ENCODE data around the gene ENTPD2. TPM values are rescaled to one million over a fixed set of nuclear protein-coding genes. Genes with fewer than 3 reads are reported as not detected.

The ENTPD2 gene
- total and polyA plus RNA-seq, 4 donors: 0.09 to 0.40 (median 0.21) TPM

DNA sequence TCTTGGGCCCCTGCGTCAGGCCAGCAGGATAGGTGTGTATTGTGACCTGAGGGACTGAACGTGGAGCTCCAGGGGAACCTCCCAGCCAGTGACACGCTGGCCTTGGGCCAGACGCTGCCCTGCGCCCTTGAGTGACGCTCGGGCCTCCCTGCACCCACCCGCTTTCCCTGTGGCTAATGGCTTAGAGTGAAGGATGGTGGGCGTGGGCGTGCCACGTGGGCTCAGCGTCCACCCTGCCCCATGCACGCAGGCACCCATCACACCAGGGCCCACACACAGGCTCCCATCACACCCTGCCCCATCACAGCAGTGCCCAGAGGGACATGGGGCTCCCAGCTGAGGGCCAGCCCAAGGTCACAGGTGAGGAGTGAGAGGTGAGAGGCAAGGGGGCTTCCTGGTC lies 16.8 kb downstream of the ENTPD2 start:
- TF ChIP-seq FOXA2 (IDR thresholded peaks at IDR 0.05): no peak
- TF ChIP-seq RAD21 (IDR thresholded peaks at IDR 0.05): no peak
- no peak for TF ChIP-seq RXRA (IDR thresholded peaks at IDR 0.05)
- TF ChIP-seq NR2F2 (IDR thresholded peaks at IDR 0.05): no peak
- no peak for TF ChIP-seq EGR1 (IDR thresholded peaks at IDR 0.05; ENCODE audit: low read depth in 2 of 2)
- TF ChIP-seq, protein P1, sequence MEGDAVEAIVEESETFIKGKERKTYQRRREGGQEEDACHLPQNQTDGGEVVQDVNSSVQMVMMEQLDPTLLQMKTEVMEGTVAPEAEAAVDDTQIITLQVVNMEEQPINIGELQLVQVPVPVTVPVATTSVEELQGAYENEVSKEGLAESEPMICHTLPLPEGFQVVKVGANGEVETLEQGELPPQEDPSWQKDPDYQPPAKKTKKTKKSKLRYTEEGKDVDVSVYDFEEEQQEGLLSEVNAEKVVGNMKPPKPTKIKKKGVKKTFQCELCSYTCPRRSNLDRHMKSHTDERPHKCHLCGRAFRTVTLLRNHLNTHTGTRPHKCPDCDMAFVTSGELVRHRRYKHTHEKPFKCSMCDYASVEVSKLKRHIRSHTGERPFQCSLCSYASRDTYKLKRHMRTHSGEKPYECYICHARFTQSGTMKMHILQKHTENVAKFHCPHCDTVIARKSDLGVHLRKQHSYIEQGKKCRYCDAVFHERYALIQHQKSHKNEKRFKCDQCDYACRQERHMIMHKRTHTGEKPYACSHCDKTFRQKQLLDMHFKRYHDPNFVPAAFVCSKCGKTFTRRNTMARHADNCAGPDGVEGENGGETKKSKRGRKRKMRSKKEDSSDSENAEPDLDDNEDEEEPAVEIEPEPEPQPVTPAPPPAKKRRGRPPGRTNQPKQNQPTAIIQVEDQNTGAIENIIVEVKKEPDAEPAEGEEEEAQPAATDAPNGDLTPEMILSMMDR (IDR thresholded peaks at IDR 0.05; ENCODE audit: low read depth, low read length, missing input control): no peak
- TF ChIP-seq, protein P2, sequence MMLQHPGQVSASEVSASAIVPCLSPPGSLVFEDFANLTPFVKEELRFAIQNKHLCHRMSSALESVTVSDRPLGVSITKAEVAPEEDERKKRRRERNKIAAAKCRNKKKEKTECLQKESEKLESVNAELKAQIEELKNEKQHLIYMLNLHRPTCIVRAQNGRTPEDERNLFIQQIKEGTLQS (IDR thresholded peaks at IDR 0.05): no peak
- TF ChIP-seq, protein P3, sequence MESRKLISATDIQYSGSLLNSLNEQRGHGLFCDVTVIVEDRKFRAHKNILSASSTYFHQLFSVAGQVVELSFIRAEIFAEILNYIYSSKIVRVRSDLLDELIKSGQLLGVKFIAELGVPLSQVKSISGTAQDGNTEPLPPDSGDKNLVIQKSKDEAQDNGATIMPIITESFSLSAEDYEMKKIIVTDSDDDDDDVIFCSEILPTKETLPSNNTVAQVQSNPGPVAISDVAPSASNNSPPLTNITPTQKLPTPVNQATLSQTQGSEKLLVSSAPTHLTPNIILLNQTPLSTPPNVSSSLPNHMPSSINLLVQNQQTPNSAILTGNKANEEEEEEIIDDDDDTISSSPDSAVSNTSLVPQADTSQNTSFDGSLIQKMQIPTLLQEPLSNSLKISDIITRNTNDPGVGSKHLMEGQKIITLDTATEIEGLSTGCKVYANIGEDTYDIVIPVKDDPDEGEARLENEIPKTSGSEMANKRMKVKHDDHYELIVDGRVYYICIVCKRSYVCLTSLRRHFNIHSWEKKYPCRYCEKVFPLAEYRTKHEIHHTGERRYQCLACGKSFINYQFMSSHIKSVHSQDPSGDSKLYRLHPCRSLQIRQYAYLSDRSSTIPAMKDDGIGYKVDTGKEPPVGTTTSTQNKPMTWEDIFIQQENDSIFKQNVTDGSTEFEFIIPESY (IDR thresholded peaks at IDR 0.05): no peak
- no peak for TF ChIP-seq HNF4A (conservative IDR thresholded peaks at IDR 0.05)
- no peak for TF ChIP-seq GABPA (IDR thresholded peaks at IDR 0.05 in 1 of 2, conservative IDR thresholded peaks at IDR 0.05 in 1 of 2)
- TF ChIP-seq YY1 (IDR thresholded peaks at IDR 0.05): no peak
- TF ChIP-seq, protein P4, sequence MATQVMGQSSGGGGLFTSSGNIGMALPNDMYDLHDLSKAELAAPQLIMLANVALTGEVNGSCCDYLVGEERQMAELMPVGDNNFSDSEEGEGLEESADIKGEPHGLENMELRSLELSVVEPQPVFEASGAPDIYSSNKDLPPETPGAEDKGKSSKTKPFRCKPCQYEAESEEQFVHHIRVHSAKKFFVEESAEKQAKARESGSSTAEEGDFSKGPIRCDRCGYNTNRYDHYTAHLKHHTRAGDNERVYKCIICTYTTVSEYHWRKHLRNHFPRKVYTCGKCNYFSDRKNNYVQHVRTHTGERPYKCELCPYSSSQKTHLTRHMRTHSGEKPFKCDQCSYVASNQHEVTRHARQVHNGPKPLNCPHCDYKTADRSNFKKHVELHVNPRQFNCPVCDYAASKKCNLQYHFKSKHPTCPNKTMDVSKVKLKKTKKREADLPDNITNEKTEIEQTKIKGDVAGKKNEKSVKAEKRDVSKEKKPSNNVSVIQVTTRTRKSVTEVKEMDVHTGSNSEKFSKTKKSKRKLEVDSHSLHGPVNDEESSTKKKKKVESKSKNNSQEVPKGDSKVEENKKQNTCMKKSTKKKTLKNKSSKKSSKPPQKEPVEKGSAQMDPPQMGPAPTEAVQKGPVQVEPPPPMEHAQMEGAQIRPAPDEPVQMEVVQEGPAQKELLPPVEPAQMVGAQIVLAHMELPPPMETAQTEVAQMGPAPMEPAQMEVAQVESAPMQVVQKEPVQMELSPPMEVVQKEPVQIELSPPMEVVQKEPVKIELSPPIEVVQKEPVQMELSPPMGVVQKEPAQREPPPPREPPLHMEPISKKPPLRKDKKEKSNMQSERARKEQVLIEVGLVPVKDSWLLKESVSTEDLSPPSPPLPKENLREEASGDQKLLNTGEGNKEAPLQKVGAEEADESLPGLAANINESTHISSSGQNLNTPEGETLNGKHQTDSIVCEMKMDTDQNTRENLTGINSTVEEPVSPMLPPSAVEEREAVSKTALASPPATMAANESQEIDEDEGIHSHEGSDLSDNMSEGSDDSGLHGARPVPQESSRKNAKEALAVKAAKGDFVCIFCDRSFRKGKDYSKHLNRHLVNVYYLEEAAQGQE (IDR thresholded peaks at IDR 0.05): no peak
- peaks cover 0 to 4% (median under 1%) of the 10 kb centered on the region in 4 donors for H3K27me3 ChIP-seq (ENCODE audit: control insufficient read depth in 4 of 4, insufficient read depth in 4 of 4, low read length in 3 of 4)
- DNase-seq (ENCODE audit: low spot score): no peak
- peaks cover 0 to 10% (median 1%) of the 10 kb centered on the region in 4 donors for H3K4me1 ChIP-seq (ENCODE audit: control insufficient read depth in 4 of 4, insufficient read depth in 4 of 4, low read length in 3 of 4)
- H3K27ac ChIP-seq (ENCODE audit: low read depth in 1 of 2, low read length in 2 of 2): no peak overlapping the region
- no peak overlapping the region for H3K9ac ChIP-seq (ENCODE audit: low read depth in 1 of 2, low read length in 2 of 2)
- no peaks in the 10 kb centered on the region for H3K36me3 ChIP-seq (ENCODE audit: control insufficient read depth in 4 of 4, insufficient read depth in 3 of 4, low read depth in 1 of 4, low read length in 3 of 4)
- no peak overlapping the region for H3K4me3 ChIP-seq (ENCODE audit: low read depth in 1 of 3, low read length in 3 of 3)
- WGBS: 84% methylated on average over 13 of the region's 13 CpGs
- H3K9me3 ChIP-seq (ENCODE audit: control insufficient read depth in 4 of 4, low read length in 3 of 4): no peaks in the 10 kb centered on the region

DNA sequence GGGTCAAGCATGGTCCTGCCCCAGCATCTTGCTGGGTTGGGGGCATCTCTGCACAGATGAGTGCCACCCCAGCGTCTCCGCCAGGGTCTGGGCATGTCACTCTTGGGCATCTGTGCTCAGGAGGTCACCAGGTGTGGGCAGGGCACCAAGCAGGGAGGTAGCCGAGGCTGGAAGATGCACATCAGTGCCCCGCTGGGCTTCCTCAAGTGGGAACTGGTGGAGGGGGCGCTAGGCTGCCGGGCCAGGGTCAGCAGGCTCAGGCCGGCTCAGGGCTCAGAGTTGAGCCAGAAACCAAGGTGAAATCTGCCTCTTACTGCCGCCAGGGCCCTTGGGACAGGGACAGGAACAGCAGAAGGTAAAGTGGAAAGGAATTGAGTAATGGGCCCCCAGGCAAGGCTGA lies 17.9 kb downstream of the ENTPD2 start:
- WGBS: 77% methylated on average over 8 of the region's 8 CpGs
- no peak overlapping the region for H3K27ac ChIP-seq (ENCODE audit: low read depth in 1 of 2, low read length in 2 of 2)
- H3K4me1 ChIP-seq (ENCODE audit: control insufficient read depth in 4 of 4, insufficient read depth in 4 of 4, low read length in 3 of 4): peaks cover 0 to 10% (median 1%) of the 10 kb centered on the region in 4 donors
- no peaks in the 10 kb centered on the region for H3K36me3 ChIP-seq (ENCODE audit: control insufficient read depth in 4 of 4, insufficient read depth in 3 of 4, low read depth in 1 of 4, low read length in 3 of 4)
- H3K27me3 ChIP-seq (ENCODE audit: control insufficient read depth in 4 of 4, insufficient read depth in 4 of 4, low read length in 3 of 4): peaks cover 0 to 3% (median under 1%) of the 10 kb centered on the region in 4 donors
- no peak overlapping the region for H3K9ac ChIP-seq (ENCODE audit: low read depth in 1 of 2, low read length in 2 of 2)
- no peaks in the 10 kb centered on the region for H3K9me3 ChIP-seq (ENCODE audit: control insufficient read depth in 4 of 4, low read length in 3 of 4)
- DNase-seq (ENCODE audit: low spot score): no peak
- no peak overlapping the region for H3K4me3 ChIP-seq (ENCODE audit: low read depth in 1 of 3, low read length in 3 of 3)
- TF ChIP-seq HNF4G (IDR thresholded peaks at IDR 0.05) (no peak), RXRA (IDR thresholded peaks at IDR 0.05) (no peak), EGR1 (IDR thresholded peaks at IDR 0.05; ENCODE audit: low read depth in 2 of 2) (no peak), GABPA (IDR thresholded peaks at IDR 0.05 in 1 of 2, conservative IDR thresholded peaks at IDR 0.05 in 1 of 2) (no peak)
- TF ChIP-seq, protein P5, sequence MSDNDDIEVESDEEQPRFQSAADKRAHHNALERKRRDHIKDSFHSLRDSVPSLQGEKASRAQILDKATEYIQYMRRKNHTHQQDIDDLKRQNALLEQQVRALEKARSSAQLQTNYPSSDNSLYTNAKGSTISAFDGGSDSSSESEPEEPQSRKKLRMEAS (IDR thresholded peaks at IDR 0.05): no peak
- TF ChIP-seq, protein P1 (IDR thresholded peaks at IDR 0.05; ENCODE audit: low read depth, low read length, missing input control): no peak
- TF ChIP-seq, protein P3 (IDR thresholded peaks at IDR 0.05): no peak
